Choroid plexus epithelial cell (primary cell): Measurements from ENCODE around the gene SHROOM2.
"Not testable (repeated sequence)": the region's sequence is repeated elsewhere in the genome, so short reads cannot be mapped to it uniquely, and the experiment has no call there.

Source experiments
- DNase-seq: peaks from one replicate; pipeline ENCODE4 v3.0.0-alpha.2; 2010; ENCODE audit warnings: low read depth
- H3K4me3 ChIP-seq: 2 replicates; pipeline ENCODE4 v1.5.1; 2011; ENCODE audit warnings: low read depth, mild to moderate bottlenecking, control low read depth, low read length, moderate library complexity
- CTCF ChIP-seq: conservative IDR thresholded peaks from 2 replicates; pipeline ENCODE4 v1.5.1; 2011; ENCODE audit warnings: low read depth, mild to moderate bottlenecking, control low read depth, inconsistent platforms, low read length, moderate library complexity

The SHROOM2 gene

DNA sequence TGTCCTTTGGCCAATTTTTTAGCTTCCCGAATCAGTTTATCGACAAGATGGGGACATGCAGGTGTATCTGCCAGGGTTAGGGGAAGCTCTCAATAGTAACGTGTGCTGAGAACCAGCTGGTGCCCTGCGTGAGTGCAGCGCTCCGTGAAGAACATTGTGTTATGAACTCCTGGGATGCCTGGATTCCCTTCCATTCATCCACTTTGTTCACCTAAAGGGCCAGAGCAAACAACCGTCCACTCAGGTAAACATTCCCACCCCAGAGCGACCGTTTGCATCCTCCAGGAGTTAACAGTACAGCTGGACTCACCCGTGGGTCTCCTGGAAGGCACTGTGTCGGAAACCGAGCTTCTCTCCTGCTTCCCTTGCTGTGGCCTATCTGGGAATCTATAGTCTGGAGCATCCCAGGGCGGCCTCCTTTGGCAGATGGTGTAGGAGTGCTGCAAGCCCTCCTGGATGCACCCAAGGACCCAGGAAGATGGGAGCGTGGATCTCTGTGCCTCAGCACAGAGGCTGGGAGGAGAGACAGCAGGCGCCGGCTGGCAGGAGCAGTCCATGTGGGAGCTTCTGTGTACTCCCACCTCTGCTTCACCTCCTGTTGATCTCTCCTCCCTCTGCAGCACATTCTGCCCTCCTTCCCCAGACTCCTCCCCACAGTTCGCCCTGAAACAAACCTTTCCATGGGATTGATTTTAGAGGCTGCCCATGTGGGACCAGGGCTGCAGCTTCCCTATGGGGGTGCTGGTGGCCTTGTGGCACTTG, 62.7 kb downstream of the SHROOM2 start:
- TF ChIP-seq CTCF: no peak
- DNase-seq: no peak
- H3K4me3 ChIP-seq: no peak overlapping the region

GRCh38 chrX:9851890-9852289, 65.7 kb downstream of the SHROOM2 start:
- H3K4me3 ChIP-seq: no peak overlapping the region
- no peak for TF ChIP-seq CTCF
- no peak for DNase-seq

DNA sequence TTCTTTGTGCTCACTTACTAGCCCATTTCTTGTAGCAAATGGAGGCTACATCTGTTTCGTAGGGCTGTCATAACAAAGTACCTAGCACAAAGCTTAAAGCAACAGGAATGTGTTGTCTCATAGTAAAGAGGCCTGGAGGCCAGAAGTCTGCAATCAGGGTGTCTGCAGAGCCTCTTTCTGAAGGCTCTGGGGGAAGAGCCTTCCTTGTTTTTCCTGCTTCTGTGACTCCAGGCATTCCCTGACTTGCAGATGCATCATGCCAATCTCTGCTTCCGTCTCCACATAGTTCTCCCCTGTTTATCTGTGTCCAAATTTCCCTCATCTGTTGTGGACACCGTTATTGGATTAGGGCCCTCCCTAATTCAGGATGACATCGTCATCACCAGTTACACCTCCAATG, 67.1 kb downstream of the SHROOM2 start:
- H3K4me3 ChIP-seq: no peak overlapping the region
- no peak for TF ChIP-seq CTCF
- no peak for DNase-seq

DNA sequence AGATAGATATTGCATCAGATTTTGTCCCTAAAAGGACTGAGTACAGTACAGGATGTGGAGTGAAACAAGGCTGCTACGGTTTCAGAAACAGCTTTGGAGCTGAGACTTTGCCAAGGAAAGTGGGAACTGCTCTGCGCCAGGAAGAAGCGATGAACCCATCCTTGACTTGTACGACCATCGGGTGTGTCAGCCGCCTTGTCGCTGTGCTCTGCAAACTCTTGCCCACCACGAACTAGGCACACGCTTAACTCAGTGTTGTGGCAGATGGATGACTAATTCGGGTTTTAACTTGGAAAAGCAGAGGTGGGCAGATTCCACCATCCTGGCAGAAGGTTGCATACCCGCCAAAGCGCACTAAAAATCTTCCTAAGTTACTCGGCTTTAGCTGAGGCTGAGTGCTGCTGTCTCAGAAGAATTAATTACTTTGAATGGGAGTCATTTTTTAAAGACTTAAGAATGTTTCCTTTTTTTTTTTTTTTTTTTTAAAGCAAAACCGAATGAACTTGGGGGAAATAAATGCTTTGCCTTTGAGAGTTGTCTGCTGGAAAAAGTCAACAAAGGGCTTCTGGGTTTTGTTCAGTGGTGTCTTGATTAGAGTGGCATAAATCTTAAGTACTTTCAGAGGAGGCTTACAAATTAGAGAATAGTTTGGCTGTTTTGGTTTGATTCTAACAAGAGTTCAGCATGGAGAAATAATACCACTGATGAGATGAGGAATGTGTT, 69.5 kb downstream of the SHROOM2 start:
- H3K4me3 ChIP-seq: no peak overlapping the region
- DNase-seq: no peak

DNA sequence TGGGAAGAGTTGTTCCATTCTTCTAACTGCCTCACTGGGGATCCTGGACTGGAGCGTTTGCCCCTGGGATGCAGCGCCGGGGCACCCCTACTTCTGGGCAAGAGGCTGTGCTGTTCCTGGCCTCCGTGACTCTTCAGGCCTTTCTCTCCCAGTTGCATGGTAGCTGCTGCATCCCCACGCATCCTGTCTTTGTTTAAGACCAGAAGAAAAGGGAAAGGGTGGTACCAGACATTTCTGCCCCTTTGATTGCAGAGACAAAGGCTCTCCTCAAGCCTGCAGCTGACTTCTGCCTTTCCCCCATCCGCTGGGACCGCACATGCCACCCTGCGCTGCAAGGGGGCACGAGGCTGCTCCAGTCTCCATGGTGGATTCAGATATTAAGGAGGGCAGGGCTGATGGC, 70.4 kb downstream of the SHROOM2 start:
- no peak overlapping the region for H3K4me3 ChIP-seq
- no peak for TF ChIP-seq CTCF
- no peak for DNase-seq

More for the DNA sequence above, 69.5 kb downstream of the SHROOM2 start:
- no peak for TF ChIP-seq CTCF

DNA sequence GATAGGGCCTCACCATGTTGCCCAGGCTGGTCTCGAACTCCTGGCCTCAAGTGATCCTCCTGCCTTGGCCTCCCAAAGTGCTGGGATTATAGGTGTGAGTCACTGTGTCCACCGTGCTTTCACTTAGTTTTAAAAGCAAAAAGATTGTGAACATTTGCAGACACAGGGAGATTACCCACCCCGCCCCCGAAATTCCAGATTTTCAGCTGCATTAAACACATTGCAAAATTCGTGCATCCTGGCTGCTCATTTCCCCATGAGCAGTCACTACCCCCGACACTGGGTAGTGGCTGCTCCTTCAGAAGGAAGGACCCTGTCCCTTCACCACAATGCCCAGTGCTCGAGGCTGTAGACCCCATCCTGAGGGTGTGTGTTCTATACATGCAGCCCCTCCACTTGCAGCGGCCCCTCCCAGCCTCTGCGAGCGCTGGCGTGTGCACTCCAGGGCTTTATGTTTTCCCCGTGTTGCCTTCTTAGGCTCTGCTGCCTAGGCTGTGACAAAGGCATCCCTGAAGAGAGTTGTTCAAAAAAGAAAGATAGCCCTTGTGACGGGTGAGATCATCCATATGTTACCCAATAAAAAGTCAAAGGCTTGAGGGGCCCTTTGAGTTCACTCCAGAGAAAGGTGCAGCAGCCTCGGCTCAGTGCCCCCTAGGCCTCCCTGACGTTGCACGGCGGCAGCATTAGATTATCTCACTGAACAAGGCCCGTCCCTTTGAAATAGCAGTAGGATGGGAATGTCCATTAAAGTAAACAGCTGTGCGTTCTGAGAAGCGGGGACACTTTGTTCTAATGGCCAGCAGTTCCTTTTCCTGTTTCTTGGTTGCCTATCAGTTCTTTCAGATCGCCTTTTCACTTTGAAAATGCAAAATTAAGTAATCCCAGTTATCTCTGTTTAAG, 71.6 kb downstream of the SHROOM2 start:
- no peak overlapping the region for H3K4me3 ChIP-seq
- no peak for TF ChIP-seq CTCF
- no peak for DNase-seq

- not testable (repeated sequence) for DNase-seq, H3K4me3 ChIP-seq
Observed at GRCh38 chrX:9858684-9859083, 72.5 kb downstream of the SHROOM2 start.
